ENCODE measurements around the gene LYL1.

LYL1 gene

DNA sequence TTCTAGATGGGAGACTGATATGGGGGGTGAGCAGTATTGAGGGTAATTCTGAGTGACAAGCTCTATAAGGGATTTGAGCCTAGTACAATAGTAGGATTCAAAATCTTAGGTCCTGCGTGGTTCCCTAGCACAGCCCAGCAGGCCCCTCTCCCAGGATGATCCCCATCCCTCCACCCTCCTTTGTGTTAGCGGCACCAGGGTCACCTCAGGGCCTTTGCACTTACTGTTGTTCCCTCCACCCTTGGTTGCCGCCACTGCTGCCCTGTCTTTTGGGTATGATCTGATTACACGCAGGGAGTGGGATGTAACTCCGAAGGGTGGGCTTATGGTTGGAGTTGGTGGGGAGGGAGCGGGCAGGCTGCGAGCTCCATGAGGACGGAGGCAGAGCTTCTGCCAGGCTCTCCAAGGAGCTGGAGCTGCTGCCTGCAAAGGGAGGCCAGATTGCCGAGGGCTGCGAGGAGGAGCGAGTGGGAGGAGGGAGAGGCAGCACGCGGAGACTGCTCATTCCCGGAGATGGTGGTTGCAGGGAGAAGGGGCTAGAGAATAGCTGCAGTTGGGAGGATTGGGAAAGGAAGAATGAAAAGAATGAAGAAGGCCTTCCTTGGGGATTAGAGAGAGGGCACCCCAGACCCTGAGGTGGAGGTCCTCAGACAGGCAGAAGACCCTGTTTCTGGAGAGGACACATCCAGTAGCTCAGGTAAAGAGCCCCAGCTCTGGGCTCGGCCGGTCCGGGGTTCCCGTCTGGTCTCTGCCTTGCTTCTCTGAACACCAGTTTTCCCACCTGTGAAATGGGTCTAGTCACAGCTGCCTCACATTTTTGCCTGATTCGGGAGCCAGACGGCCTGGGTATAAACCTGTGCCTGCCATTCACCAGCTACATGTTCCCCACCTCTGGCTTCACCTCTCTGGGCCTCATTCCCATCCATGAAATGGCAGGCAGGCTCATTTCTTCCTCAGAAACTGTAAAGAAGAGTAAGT, 20.6 kb upstream of the LYL1 start:
- Histone ChIP-seq H3K9ac (peak overlapping the region in 6 of 11 experiments; percentile 10 to 99 (median 27); a peak in 6 of 22 replicates), H3K4me3 (no peak overlapping the region), H4K20me1 (peaks cover 89 to 96% (median 94%) of the 10 kb centered on the region in 11 experiments), H3K4me1 (peaks cover 57 to 77% (median 62%) of the 10 kb centered on the region in 10 experiments), H3K36me3 (peaks cover 50 to 90% (median 75%) of the 10 kb centered on the region in 11 experiments), H3K4me2 (no peak overlapping the region), H3K27me3 (no peaks in the 10 kb centered on the region), H3K9me3 (replicated peaks in 1 of 11) (no peaks in the 10 kb centered on the region), H3K27ac (no peak overlapping the region)
- no peak for TF ChIP-seq Cebpa-rat (IDR thresholded peaks at IDR 0.05)

- H3K4me1 ChIP-seq, result peaks cover 52 to 72% (median 58%) of the 10 kb centered on the region in 10 experiments
- peak overlapping the region in 1 of 11 experiments; percentile 24; a peak in 1 of 22 replicates for H3K27ac ChIP-seq
- peak overlapping the region in 7 of 11 experiments; percentile 22 to 98 (median 97); a peak in 8 of 22 replicates for H3K4me2 ChIP-seq
- H3K9ac ChIP-seq, result peak overlapping the region in 9 of 11 experiments; percentile 7 to 99 (median 98); a peak in 9 of 22 replicates
- no peaks in the 10 kb centered on the region for H3K9me3 ChIP-seq (replicated peaks in 1 of 11)
- no peak overlapping the region for H3K4me3 ChIP-seq
- H3K27me3 ChIP-seq, result no peaks in the 10 kb centered on the region
- H4K20me1 ChIP-seq, result peaks cover 80 to 87% (median 85%) of the 10 kb centered on the region in 11 experiments
- TF ChIP-seq Cebpa-rat (IDR thresholded peaks at IDR 0.05), result no peak
- H3K36me3 ChIP-seq, result peaks cover 50 to 82% (median 68%) of the 10 kb centered on the region in 11 experiments
Observed at GRCh38 chr19:13122275-13122878, 19.7 kb upstream of the LYL1 start.

DNA sequence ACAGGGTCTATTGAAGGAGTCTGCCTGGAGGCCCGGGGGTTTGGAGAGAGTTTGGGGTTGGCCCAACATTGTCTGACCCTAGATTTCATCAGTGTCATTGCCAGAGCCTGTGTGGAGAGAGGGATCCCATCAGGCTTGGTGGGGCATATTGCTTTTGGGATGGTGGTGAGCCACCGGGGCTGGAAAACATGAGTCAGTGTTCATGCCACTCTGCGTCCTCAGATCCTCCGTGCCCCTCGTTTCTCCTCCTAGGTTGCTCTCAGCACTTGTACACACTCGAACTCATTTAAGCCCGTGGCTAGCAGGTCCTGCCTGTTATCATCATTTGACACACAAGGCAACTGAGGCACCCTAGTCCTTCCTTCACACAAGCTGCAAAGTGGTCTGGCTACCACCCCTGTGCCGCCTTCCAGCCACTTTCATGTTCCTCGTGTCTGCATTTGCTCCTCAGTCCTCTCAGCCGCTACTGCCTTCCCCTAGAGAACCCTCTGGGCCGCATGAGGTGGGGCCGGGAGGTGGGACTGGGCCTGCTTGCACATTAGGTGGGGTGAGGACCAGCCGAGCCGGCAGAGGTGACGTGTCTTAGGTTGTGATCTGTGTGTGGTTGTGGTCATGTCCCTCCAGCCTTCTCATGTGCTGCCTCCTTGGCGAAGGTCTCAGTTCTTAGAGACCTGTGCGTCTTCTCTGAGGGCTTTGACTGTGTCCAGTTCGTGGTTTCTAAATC, 19.1 kb upstream of the LYL1 start:
- H3K36me3 ChIP-seq, result peaks cover 48 to 76% (median 65%) of the 10 kb centered on the region in 11 experiments
- H3K4me3 ChIP-seq, result no peak overlapping the region
- H4K20me1 ChIP-seq, result peaks cover 76 to 80% (median 79%) of the 10 kb centered on the region in 11 experiments

GRCh38 chr19:13120817-13121216, 18.2 kb upstream of the LYL1 start:
- H3K9me3 ChIP-seq (replicated peaks in 1 of 11), result no peaks in the 10 kb centered on the region
- peak overlapping the region; percentile 85 to 99 (median 97); a peak in 21 of 22 replicates for H3K4me2 ChIP-seq
- H3K27ac ChIP-seq, result peak overlapping the region in 4 of 11 experiments; percentile 95 to 99 (median 96); a peak in 5 of 22 replicates
- H3K4me1 ChIP-seq, result peaks cover 45 to 64% (median 51%) of the 10 kb centered on the region in 10 experiments
- H3K27me3 ChIP-seq, result no peaks in the 10 kb centered on the region
- no peak for TF ChIP-seq Cebpa-rat (IDR thresholded peaks at IDR 0.05)
- peaks cover 39 to 67% (median 56%) of the 10 kb centered on the region in 11 experiments for H3K36me3 ChIP-seq
- H3K9ac ChIP-seq, result peak overlapping the region; percentile 97 to 100 (median 99); a peak in 20 of 22 replicates
- H4K20me1 ChIP-seq, result peaks cover 67 to 71% (median 70%) of the 10 kb centered on the region in 11 experiments
- H3K4me3 ChIP-seq, result peak overlapping the region in 3 of 10 experiments; percentile 99 to 100 (median 100); a peak in 4 of 20 replicates

More for the DNA sequence above, 19.1 kb upstream of the LYL1 start:
- peaks cover 52 to 72% (median 58%) of the 10 kb centered on the region in 10 experiments for H3K4me1 ChIP-seq
- peak overlapping the region in 10 of 11 experiments; percentile 7 to 99 (median 98); a peak in 14 of 22 replicates for H3K9ac ChIP-seq
- H3K27ac ChIP-seq, result peak overlapping the region in 3 of 11 experiments; percentile 10 to 27 (median 24); a peak in 2 of 22 replicates
- H3K27me3 ChIP-seq, result no peaks in the 10 kb centered on the region
- no peak for TF ChIP-seq Cebpa-rat (IDR thresholded peaks at IDR 0.05)
- peak overlapping the region in 10 of 11 experiments; percentile 22 to 98 (median 96); a peak in 16 of 22 replicates for H3K4me2 ChIP-seq
- H3K9me3 ChIP-seq (replicated peaks in 1 of 11), result no peaks in the 10 kb centered on the region

DNA sequence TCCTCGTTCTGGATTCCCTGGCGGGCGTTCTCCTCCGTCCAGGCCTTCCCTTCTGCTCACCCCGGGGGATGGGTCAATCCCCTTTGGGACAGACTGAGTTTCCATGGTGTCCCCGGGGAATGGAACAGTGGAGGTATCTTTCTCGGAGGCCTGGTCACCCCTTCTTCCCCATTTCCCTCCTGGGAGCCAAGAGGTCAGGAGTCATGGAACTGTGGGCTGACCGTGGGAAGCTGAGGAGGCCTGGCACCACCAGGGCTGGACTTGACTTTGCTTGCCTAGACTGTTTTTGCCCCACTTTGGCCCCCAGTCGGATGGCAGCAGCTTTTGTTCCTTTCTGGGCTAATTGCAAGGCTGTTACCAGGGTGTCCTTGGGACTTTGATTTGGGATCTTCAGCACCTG, 17.4 kb upstream of the LYL1 start:
- Histone ChIP-seq H4K20me1 (peaks cover 60 to 63% (median 62%) of the 10 kb centered on the region in 11 experiments), H3K4me3 (peak overlapping the region in 9 of 10 experiments; percentile 99 to 100 (median 100); a peak in 17 of 20 replicates), H3K36me3 (peaks cover 37 to 62% (median 51%) of the 10 kb centered on the region in 11 experiments), H3K4me2 (peak overlapping the region; percentile 85 to 99 (median 97)), H3K4me1 (peaks cover 48 to 68% (median 54%) of the 10 kb centered on the region in 10 experiments), H3K27ac (peak overlapping the region; percentile 34 to 99 (median 97); a peak in 18 of 22 replicates), H3K27me3 (no peaks in the 10 kb centered on the region), H3K9ac (peak overlapping the region; percentile 97 to 100 (median 99); a peak in 21 of 22 replicates), H3K9me3 (replicated peaks in 1 of 11) (no peaks in the 10 kb centered on the region)
- no peak for TF ChIP-seq Cebpa-rat (IDR thresholded peaks at IDR 0.05)

DNA sequence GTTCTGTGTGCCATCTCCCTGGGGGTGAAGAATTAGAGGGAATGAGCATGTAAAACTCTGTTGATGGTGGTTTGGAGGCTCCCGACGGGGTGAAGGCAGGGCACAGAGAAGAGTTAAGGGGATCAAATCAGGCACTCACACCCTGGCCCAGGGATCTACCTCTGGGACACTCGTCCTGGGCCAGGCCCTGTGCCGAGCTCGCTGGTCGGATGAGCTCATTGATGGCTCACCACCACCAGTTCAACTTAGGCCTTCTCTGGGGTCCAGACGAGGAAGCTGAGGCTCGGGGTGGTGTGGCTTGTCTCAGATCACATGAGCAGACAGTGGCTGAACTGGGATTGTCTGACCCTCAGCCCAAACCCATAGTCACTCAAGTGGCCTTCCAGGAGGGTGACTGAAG, 17.0 kb upstream of the LYL1 start:
- peak overlapping the region; percentile 34 to 99 (median 97); a peak in 20 of 22 replicates for H3K27ac ChIP-seq
- peak overlapping the region; percentile 97 to 100 (median 99) for H3K9ac ChIP-seq
- H3K4me1 ChIP-seq, result peaks cover 52 to 71% (median 57%) of the 10 kb centered on the region in 10 experiments
- H3K4me3 ChIP-seq, result peak overlapping the region; percentile 99 to 100 (median 100)
- no peaks in the 10 kb centered on the region for H3K27me3 ChIP-seq
- H3K9me3 ChIP-seq (replicated peaks in 1 of 11), result no peaks in the 10 kb centered on the region
- no peak for TF ChIP-seq Cebpa-rat (IDR thresholded peaks at IDR 0.05)
- peak overlapping the region; percentile 85 to 99 (median 97) for H3K4me2 ChIP-seq
- peaks cover 33 to 62% (median 51%) of the 10 kb centered on the region in 11 experiments for H3K36me3 ChIP-seq
- H4K20me1 ChIP-seq, result peaks cover 56 to 59% (median 58%) of the 10 kb centered on the region in 11 experiments

DNA sequence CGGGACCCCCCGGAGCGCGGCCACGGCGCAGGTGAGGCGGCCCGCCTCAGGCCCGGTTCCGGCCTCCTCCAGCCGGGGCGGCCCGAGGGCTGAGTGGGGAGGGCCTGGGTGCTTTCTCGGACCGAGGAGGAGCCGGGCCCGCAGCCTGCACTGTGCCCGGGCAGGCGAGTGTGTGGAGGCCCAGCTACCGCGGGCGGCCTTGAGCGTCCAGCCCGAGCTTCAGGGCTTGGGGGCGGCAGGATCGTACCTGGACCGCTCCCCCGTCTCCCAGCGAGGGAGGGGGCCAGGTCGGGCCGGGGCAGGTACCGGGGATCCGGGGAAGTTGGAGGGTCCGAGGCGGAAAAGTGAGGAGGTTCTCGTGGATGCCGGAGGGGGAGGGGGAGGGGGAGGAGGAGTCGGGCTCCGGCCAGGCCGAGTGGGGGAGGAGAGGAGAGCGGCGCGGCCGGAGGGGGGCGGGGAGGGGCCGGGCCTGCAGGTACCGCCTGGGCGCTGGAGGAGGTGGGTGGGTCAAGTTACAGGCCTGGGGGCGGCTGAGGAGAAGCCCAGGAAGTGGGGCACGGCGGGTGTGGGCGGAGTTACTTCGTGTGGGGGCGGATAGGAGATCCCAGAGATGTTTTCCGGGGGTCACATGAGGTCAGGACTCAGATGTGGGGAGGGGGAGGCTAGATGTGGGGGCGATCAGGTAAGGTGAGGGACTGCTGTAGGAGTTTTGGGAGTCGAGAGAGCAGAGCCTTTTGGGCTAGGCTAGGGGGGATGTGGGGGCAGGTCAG, 16.0 kb upstream of the LYL1 start:
- Histone ChIP-seq H3K27me3 (no peaks in the 10 kb centered on the region), H3K4me1 (peaks cover 54 to 77% (median 58%) of the 10 kb centered on the region in 10 experiments), H3K4me2 (peak overlapping the region; percentile 85 to 99 (median 97)), H3K9me3 (replicated peaks in 1 of 11) (no peaks in the 10 kb centered on the region), H4K20me1 (peaks cover 45 to 49% (median 48%) of the 10 kb centered on the region in 11 experiments), H3K27ac (peak overlapping the region; percentile 88 to 99 (median 97)), H3K36me3 (peaks cover 23 to 62% (median 52%) of the 10 kb centered on the region in 11 experiments), H3K4me3 (peak overlapping the region; percentile 99 to 100 (median 100)), H3K9ac (peak overlapping the region; percentile 97 to 100 (median 99))
- TF ChIP-seq Cebpa-rat (IDR thresholded peaks at IDR 0.05), result no peak
